Muscle layer of colon (tissue), 2 donors: Measurements from ENCODE around the gene CRX.
"Not testable (repeated sequence)": the region's sequence is repeated elsewhere in the genome, so short reads cannot be mapped to it uniquely, and the experiment has no call there.

Experiments used
- H3K27ac ChIP-seq: one replicate; pipeline ENCODE4 v1.7.0; 2013; ENCODE audit warnings: low read depth, mild to moderate bottlenecking, low read length, moderate library complexity
- H3K27me3 ChIP-seq, 2 donors: one replicate each; pipeline ENCODE4 v1.7.0; 2013; ENCODE audit warnings: low read length in 2 of 2, mild to moderate bottlenecking in 2 of 2; ENCODE audit not compliant: insufficient read depth in 2 of 2, control insufficient read depth in 1 of 2
- H3K36me3 ChIP-seq: one replicate; pipeline ENCODE4 v1.7.0; 2013; ENCODE audit warnings: mild to moderate bottlenecking, low read length; ENCODE audit not compliant: insufficient read depth
- H3K4me1 ChIP-seq: one replicate; pipeline ENCODE4 v1.7.0; 2013; ENCODE audit warnings: mild to moderate bottlenecking, low read length; ENCODE audit not compliant: insufficient read depth
- H3K4me3 ChIP-seq, 2 donors: one replicate each; pipeline ENCODE4 v1.7.0; 2013; ENCODE audit warnings: low read length in 2 of 2, low read depth in 1 of 2, mild to moderate bottlenecking in 1 of 2, moderate library complexity in 1 of 2
- H3K9ac ChIP-seq: one replicate; pipeline ENCODE4 v1.7.0; 2013; ENCODE audit warnings: low read length
- H3K9me3 ChIP-seq: one replicate; pipeline ENCODE4 v1.7.0; 2013; ENCODE audit warnings: mild to moderate bottlenecking, low read length
- donor health status: abdominal sarcoma.
- donor health status: Adenocarcinoma of cecum.

CRX gene

DNA sequence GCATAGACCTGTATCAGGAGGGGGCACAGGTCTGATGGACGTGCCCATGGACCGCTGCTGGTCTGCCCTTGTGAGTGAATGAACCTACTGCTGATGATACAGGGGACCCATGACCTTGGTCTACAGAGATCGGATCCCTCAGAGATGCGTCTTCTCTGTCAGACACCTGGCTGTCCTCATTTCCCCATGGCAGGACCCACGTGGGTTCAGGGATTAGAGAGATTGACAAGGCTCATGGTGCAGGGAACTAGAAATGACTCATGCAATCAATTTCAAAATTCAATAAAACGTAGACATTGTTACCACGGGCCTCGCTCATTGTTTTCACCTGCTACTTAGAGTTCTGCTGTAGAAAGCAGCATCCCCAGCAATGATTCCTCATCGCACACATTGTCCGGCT, 16.4 kb upstream of the CRX start:
- no peaks in the 10 kb centered on the region for H3K9me3 ChIP-seq
- H3K27me3 ChIP-seq: no peaks in the 10 kb centered on the region
- no peaks in the 10 kb centered on the region for H3K36me3 ChIP-seq
- H3K9ac ChIP-seq: no peak overlapping the region
- no peaks in the 10 kb centered on the region for H3K4me1 ChIP-seq
- H3K27ac ChIP-seq: no peak overlapping the region
- no peak overlapping the region for H3K4me3 ChIP-seq

DNA sequence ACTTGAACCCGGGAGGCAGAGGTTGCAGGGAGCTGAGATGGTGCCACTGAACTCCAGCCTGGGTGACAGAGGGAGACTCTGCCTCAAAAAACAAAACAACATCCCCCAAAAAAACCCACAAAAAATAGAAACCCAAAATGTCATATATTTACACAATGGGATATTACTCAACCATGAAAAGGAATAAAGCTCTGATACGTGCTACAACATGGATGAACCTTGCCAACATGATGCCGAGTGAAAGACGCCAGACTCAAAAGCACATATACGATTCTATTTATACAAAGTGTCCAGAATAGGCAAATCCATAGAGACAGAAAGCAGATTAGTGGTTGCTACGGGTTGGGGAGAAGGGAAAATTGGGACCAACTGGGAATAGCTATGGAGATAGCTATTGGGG, 15.3 kb upstream of the CRX start:
- no peaks in the 10 kb centered on the region for H3K4me1 ChIP-seq
- H3K9me3 ChIP-seq: no peaks in the 10 kb centered on the region
- no peaks in the 10 kb centered on the region for H3K27me3 ChIP-seq
- no peak overlapping the region for H3K9ac ChIP-seq
- no peak overlapping the region for H3K27ac ChIP-seq
- H3K4me3 ChIP-seq: no peak overlapping the region
- H3K36me3 ChIP-seq: no peaks in the 10 kb centered on the region

DNA sequence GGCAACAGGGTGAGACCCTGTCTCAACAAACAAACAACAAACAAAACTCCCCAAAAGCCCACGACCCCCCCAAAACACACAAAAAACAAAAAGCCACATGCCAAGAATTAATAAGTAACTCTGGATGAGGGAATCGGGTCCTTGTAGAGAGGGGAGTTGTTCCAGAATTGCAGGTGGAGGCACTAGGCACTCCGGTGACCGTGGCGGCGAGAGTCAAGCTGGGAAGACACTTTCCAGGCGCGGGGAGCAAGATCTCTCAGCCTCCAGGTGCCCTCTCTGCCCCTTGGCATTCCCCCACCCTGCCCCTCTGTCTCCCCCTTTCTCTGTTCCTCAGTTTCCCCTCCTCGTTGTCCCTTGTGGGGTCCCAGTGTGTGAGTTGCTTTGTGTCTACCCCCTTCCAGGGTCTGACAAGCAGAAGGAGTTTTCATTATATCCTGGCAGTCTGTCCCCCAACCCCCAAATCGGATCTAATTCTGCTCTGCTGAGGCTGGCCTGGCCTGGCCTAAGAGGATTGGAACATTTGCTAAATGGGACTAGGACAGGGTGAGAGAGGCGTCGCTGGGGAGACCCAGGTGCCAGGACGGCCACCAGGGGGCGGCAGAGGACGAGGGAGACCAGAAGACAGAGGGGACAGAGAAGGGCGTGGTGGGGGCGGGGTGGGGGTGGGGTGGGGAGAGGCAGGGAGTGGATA, 8.3 kb upstream of the CRX start:
- Histone ChIP-seq H3K27me3 (no peaks in the 10 kb centered on the region), H3K9me3 (no peaks in the 10 kb centered on the region), H3K36me3 (no peaks in the 10 kb centered on the region), H3K27ac (no peak overlapping the region), H3K4me3 (no peak overlapping the region), H3K4me1 (no peaks in the 10 kb centered on the region), H3K9ac (no peak overlapping the region)

- H3K27ac ChIP-seq: no peak overlapping the region
- H3K4me3 ChIP-seq: no peak overlapping the region
- no peaks in the 10 kb centered on the region for H3K27me3 ChIP-seq
- no peak overlapping the region for H3K9ac ChIP-seq
- H3K4me1 ChIP-seq: no peaks in the 10 kb centered on the region
- H3K9me3 ChIP-seq: no peaks in the 10 kb centered on the region
- H3K36me3 ChIP-seq: no peaks in the 10 kb centered on the region
Measured at GRCh38 chr19:47813995-47814328, 7.8 kb upstream of the CRX start.

DNA sequence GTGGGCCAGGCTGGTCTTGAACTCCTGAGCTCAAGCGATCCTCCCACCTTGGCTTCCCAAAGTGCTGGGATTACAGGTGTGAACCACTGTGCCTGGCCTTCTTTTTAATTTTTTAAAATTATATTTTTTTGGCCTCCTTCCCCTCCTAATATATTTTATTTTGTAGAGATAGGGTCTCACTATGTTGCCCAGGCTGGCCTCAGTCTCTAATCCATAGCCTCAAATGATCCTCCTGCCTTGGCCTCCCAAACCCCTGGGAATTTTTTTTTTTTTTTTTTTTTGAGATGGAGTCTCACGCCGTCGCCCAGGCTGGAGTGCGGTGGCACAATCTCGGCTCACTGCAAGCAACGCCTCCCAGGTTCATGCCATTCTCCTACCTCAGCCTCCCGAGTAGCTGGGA, 5.5 kb upstream of the CRX start:
- H3K27me3 ChIP-seq: peaks cover 8 to 13% of the 10 kb centered on the region in 2 donors
- not testable (repeated sequence) for H3K36me3 ChIP-seq, H3K9ac ChIP-seq, H3K27ac ChIP-seq, H3K9me3 ChIP-seq, H3K4me1 ChIP-seq, H3K4me3 ChIP-seq

- H3K9me3 ChIP-seq, H3K4me3 ChIP-seq, H3K4me1 ChIP-seq, H3K27ac ChIP-seq, H3K36me3 ChIP-seq, H3K9ac ChIP-seq: not testable (repeated sequence)
- peaks cover 8 to 13% of the 10 kb centered on the region in 2 donors for H3K27me3 ChIP-seq
Measured at GRCh38 chr19:47818221-47818620, 3.5 kb upstream of the CRX start.

DNA sequence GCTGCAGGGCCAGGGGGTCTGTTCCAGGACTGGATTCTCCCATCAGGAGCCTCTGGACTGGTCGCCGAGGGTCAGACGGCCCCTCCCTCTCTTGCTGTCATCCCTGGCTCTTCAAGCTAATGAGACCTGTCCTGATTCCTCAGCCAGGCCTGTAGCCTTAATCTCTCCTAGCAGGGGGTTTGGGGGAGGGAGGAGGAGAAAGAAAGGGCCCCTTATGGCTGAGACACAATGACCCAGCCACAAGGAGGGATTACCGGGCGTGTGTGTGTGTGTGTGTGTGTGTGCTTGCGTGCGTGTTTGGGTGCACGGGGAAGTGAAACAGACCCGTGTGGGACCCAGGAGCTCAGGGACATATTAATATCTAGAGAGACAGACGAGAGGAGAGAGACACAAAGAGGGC, 1.9 kb upstream of the CRX start:
- H3K4me1 ChIP-seq: no peaks in the 10 kb centered on the region
- H3K4me3 ChIP-seq: no peak overlapping the region
- H3K36me3 ChIP-seq: no peaks in the 10 kb centered on the region
- H3K27me3 ChIP-seq: peaks cover 8 to 13% of the 10 kb centered on the region in 2 donors
- H3K9ac ChIP-seq: no peak overlapping the region
- H3K27ac ChIP-seq: no peak overlapping the region
- no peaks in the 10 kb centered on the region for H3K9me3 ChIP-seq

DNA sequence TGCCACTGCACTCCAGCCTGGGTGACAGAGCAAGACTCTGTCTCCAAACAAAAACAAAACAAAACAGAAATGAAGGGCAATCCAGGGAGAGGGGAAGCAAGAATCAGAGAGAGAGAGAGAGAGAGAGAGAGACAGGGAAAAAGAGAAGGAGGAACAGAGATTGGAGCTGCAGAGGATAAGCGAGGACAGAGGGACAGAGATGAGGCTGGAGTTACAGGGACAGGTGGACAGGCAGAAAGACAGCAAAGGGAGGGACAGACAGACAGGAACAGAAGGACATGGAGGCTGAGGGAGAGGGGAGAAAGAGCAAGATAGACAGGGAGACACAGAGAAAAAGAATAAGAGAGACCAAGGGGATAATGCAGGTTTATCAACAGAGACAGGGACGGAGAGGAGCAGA, 1.3 kb upstream of the CRX start:
- Histone ChIP-seq H3K27me3 (peaks cover 8 to 13% of the 10 kb centered on the region in 2 donors), H3K9me3 (no peaks in the 10 kb centered on the region)

GRCh38 chr19:47824396-47824795, 2.7 kb downstream of the CRX start:
- H3K4me3 ChIP-seq: no peak overlapping the region
- no peaks in the 10 kb centered on the region for H3K4me1 ChIP-seq
- H3K27ac ChIP-seq: no peak overlapping the region
- peaks cover 6 to 13% of the 10 kb centered on the region in 2 donors for H3K27me3 ChIP-seq
- no peaks in the 10 kb centered on the region for H3K9me3 ChIP-seq
- H3K36me3 ChIP-seq: no peaks in the 10 kb centered on the region
- no peak overlapping the region for H3K9ac ChIP-seq

More for the DNA sequence above, 1.3 kb upstream of the CRX start:
- no peaks in the 10 kb centered on the region for H3K4me1 ChIP-seq
- H3K36me3 ChIP-seq: no peaks in the 10 kb centered on the region
- no peak overlapping the region for H3K9ac ChIP-seq
- no peak overlapping the region for H3K4me3 ChIP-seq
- no peak overlapping the region for H3K27ac ChIP-seq

- Histone ChIP-seq H3K36me3 (no peaks in the 10 kb centered on the region), H3K9me3 (no peaks in the 10 kb centered on the region), H3K9ac (no peak overlapping the region), H3K4me3 (no peak overlapping the region), H3K27me3 (no peaks in the 10 kb centered on the region), H3K4me1 (no peaks in the 10 kb centered on the region), H3K27ac (no peak overlapping the region)
Measured at GRCh38 chr19:47826800-47827199, 5.1 kb downstream of the CRX start.

DNA sequence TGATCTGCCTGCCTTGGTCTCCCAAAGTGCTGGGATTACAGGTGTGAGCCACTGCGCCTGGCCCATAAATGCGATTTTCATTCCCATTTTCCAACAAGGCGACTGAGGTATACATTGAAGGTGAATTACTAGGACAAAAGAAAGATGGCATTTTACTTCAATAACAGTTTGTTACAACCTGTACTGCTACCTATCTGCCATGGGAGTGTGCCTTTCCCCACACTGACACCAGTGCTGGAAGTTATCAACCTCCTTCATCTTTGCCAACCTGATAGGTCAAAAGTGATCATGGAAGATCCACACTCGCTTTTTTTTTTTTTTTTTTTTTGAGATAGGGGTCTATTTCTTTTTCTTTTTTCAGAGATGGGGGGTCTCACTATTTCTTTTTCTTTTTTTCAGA, 11.0 kb downstream of the CRX start:
- Histone ChIP-seq H3K9ac (no peak overlapping the region), H3K27me3 (no peaks in the 10 kb centered on the region), H3K4me1 (no peaks in the 10 kb centered on the region), H3K9me3 (no peaks in the 10 kb centered on the region), H3K27ac (no peak overlapping the region), H3K4me3 (no peak overlapping the region), H3K36me3 (no peaks in the 10 kb centered on the region)

- Histone ChIP-seq H3K4me3 (no peak overlapping the region), H3K27ac (no peak overlapping the region), H3K9ac (no peak overlapping the region), H3K36me3 (no peaks in the 10 kb centered on the region), H3K9me3 (no peaks in the 10 kb centered on the region), H3K27me3 (peaks cover 0 to 5% of the 10 kb centered on the region in 2 donors), H3K4me1 (no peaks in the 10 kb centered on the region)
Measured at GRCh38 chr19:47836038-47836437, 14.3 kb downstream of the CRX start.
